Natural killer cell (primary cell): ENCODE measurements around the gene SHISA8. TPM values are rescaled to one million over a fixed set of nuclear protein-coding genes. Genes with fewer than 3 reads are reported as not detected.
A peak's percentile ranks its signal among the peaks of the same experiment; 100 is the strongest.

ENCODE experiments used
- ATAC-seq, 3 donors: fragments of 150-1000 bp in 2 of 3; fragments of 200-7000 bp in 1 of 3; cut with Tn5 transposase; 1 replicate in 1 of 3; 2 replicates in 2 of 3; pipeline ENCODE4 v1.10.0; 2021; ENCODE audit warnings: mild to moderate bottlenecking in 2 of 3, moderate library complexity in 2 of 3
- DNase-seq, 2 donors: peaks; one replicate each; pipeline versions ENCODE4 v3.0.0 to v3.0.0-alpha.2; 2013 to 2021; ENCODE audit warnings: mixed read lengths in 1 of 2
- H3K27ac ChIP-seq: one replicate; pipeline ENCODE4 v1.5.1; 2013; ENCODE audit warnings: mild to moderate bottlenecking, low read length
- H3K27me3 ChIP-seq: one replicate; pipeline ENCODE4 v1.6.1; 2013; ENCODE audit warnings: low read length; ENCODE audit not compliant: control insufficient read depth, insufficient read depth
- H3K36me3 ChIP-seq: one replicate; pipeline ENCODE4 v1.6.1; 2013; ENCODE audit warnings: low read length; ENCODE audit not compliant: control insufficient read depth, insufficient read depth
- H3K4me1 ChIP-seq: one replicate; pipeline ENCODE4 v1.6.1; 2013; ENCODE audit warnings: low read length; ENCODE audit not compliant: control insufficient read depth, insufficient read depth
- H3K4me3 ChIP-seq: one replicate; pipeline ENCODE4 v1.5.1; 2013; ENCODE audit warnings: low read length
- H3K9me3 ChIP-seq: one replicate; pipeline ENCODE4 v1.6.1; 2013; ENCODE audit warnings: low read length; ENCODE audit not compliant: control insufficient read depth, insufficient read depth
- H3K27ac Mint-ChIP-seq, 2 donors: one replicate each; pipeline ENCODE4 v1.8.0; 2022; ENCODE audit warnings: mild to moderate bottlenecking in 2 of 2, mixed read lengths in 2 of 2, moderate library complexity in 1 of 2
- H3K27me3 Mint-ChIP-seq, 2 donors: one replicate each; pipeline ENCODE4 v1.8.0; 2022; ENCODE audit warnings: low read depth in 2 of 2, mixed read lengths in 2 of 2
- H3K36me3 Mint-ChIP-seq: one replicate; pipeline ENCODE4 v1.8.0; 2022; ENCODE audit warnings: mixed read lengths
- H3K4me1 Mint-ChIP-seq, 2 donors: one replicate each; pipeline ENCODE4 v1.8.0; 2022; ENCODE audit warnings: mixed read lengths in 2 of 2
- H3K4me3 Mint-ChIP-seq: one replicate; pipeline ENCODE4 v1.8.0; 2022; ENCODE audit warnings: mild to moderate bottlenecking, moderate library complexity, mixed read lengths
- H3K9me3 Mint-ChIP-seq, 2 donors: one replicate each; pipeline ENCODE4 v1.8.0; 2022; ENCODE audit warnings: mixed read lengths in 2 of 2
- WGBS: methylation state at CpG from one replicate; pipeline ENCODE4 v1.1.7; 2013; ENCODE audit warnings: missing lambda C conversion rate; ENCODE audit not compliant: insufficient coverage; 5-methylcytosine and 5-hydroxymethylcytosine counted together
- intact Hi-C: fragments of 100-400 bp; cut with micrococcal nuclease; formaldehyde crosslinking; loops from one replicate; pipeline ENCODE4 v1.14.2; 2022
- total RNA-seq, 4 donors: library from RNA; stranded (reverse); fragments of 120-200 nt in 1 of 4; gene quantifications; one replicate each; pipeline versions ENCODE4 v1.2.3 to v1.2.4, GENCODE V29; 2013 to 2022
- TF ChIP-seq, protein P1 (sequence below): fragments of 200-600 bp; IDR thresholded peaks from one replicate; pipeline ENCODE4 v1.8.0; 2022; ENCODE audit warnings: antibody characterized with exemption

SHISA8 gene
- total RNA-seq, 3 donors from 2014 or later (not counting 1 experiment from before 2014, with no cell fraction given) = 0.24 TPM; not detected in 2

- 88% methylated on average over 4 of the region's 4 CpGs for WGBS
- TF ChIP-seq, protein P1, sequence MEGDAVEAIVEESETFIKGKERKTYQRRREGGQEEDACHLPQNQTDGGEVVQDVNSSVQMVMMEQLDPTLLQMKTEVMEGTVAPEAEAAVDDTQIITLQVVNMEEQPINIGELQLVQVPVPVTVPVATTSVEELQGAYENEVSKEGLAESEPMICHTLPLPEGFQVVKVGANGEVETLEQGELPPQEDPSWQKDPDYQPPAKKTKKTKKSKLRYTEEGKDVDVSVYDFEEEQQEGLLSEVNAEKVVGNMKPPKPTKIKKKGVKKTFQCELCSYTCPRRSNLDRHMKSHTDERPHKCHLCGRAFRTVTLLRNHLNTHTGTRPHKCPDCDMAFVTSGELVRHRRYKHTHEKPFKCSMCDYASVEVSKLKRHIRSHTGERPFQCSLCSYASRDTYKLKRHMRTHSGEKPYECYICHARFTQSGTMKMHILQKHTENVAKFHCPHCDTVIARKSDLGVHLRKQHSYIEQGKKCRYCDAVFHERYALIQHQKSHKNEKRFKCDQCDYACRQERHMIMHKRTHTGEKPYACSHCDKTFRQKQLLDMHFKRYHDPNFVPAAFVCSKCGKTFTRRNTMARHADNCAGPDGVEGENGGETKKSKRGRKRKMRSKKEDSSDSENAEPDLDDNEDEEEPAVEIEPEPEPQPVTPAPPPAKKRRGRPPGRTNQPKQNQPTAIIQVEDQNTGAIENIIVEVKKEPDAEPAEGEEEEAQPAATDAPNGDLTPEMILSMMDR = no peak
- no peak overlapping the region for H3K27ac ChIP-seq
- H3K4me1 ChIP-seq = peaks cover 52% of the 10 kb centered on the region
- H3K9me3 ChIP-seq = no peaks in the 10 kb centered on the region
- Mint-ChIP-seq H3K36me3 (no peaks in the 10 kb centered on the region), H3K9me3 (no peaks in the 10 kb centered on the region), H3K4me3 (no peak overlapping the region), H3K4me1 (peaks cover 5 to 20% of the 10 kb centered on the region in 2 donors), H3K27me3 (peaks cover 0 to 21% of the 10 kb centered on the region in 2 donors), H3K27ac (no peak overlapping the region)
- intact Hi-C loops = no loop called here
- no peak overlapping the region for H3K4me3 ChIP-seq
- peaks cover 15% of the 10 kb centered on the region for H3K27me3 ChIP-seq
- DNase-seq (no peak), ATAC-seq (no peak)
- no peaks in the 10 kb centered on the region for H3K36me3 ChIP-seq
These were observed 8.2 kb upstream of the SHISA8 start for GRCh38 chr22:41922940-41923594.

GRCh38 chr22:41922328-41922727 is 7.5 kb upstream of the SHISA8 start:
- WGBS = 62% methylated on average over 5 of the region's 5 CpGs
- Histone ChIP-seq H3K36me3 (no peaks in the 10 kb centered on the region), H3K27me3 (peaks cover 23% of the 10 kb centered on the region), H3K9me3 (no peaks in the 10 kb centered on the region), H3K4me1 (peaks cover 54% of the 10 kb centered on the region), H3K27ac (no peak overlapping the region), H3K4me3 (no peak overlapping the region)
- Mint-ChIP-seq H3K9me3 (no peaks in the 10 kb centered on the region), H3K27me3 (peaks cover 0 to 14% of the 10 kb centered on the region in 2 donors), H3K4me3 (no peak overlapping the region), H3K36me3 (no peaks in the 10 kb centered on the region), H3K4me1 (peaks cover 5 to 20% of the 10 kb centered on the region in 2 donors), H3K27ac (no peak overlapping the region)
- TF ChIP-seq, protein P1 = no peak
- DNase-seq (no peak), ATAC-seq (no peak)
- intact Hi-C loops = no loop called here

DNA sequence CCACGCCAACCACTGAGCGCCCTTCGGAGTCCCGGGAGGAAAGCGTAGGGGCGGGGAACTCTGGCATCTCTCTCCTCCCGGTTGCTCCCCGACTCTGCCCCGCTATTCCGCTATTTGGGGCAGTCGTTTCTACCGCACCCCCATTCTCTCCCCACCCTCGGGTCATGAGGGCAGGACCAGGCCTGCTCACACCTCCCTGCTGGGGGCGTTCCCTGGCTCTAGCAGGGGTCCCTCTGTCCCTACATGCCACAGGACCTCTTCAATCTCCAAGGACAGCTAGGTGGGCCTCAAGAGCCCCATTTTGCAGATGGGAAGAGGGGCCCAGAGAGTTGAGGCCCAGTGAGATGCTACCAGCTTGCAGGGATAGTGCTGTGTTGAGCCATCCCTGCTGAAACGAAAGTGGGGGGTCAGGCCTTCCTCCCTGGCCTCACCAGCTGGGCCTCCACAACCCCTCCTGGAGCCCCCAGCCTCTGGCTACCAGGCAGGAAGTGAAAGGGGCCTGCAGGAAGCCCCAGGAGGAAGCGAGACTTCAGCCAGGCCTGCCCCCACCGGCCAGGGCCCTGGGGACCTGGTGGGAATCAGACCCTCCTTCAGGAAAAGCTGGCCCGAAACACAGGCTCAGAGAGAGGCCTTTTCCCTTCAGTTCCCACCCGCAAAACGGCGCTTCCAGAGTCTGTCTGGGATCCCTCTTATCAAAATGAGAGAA is 5.5 kb upstream of the SHISA8 start:
- ATAC-seq (no peak), DNase-seq (no peak)
- Mint-ChIP-seq H3K4me3 (peak overlapping the region; percentile 80), H3K27me3 (peaks cover 11 to 18% of the 10 kb centered on the region in 2 donors), H3K36me3 (no peaks in the 10 kb centered on the region), H3K9me3 (no peaks in the 10 kb centered on the region), H3K27ac (peak overlapping the region in 1 of 2 donors; percentile 54), H3K4me1 (peaks cover 0 to 15% of the 10 kb centered on the region in 2 donors)
- TF ChIP-seq, protein P1 = no peak
- no peak overlapping the region for H3K4me3 ChIP-seq
- no peaks in the 10 kb centered on the region for H3K36me3 ChIP-seq
- no peaks in the 10 kb centered on the region for H3K9me3 ChIP-seq
- H3K4me1 ChIP-seq = peaks cover 47% of the 10 kb centered on the region
- H3K27me3 ChIP-seq = peaks cover 32% of the 10 kb centered on the region
- intact Hi-C loops = no loop called here
- H3K27ac ChIP-seq = peak overlapping the region; percentile 72
- 46% methylated on average over 21 of the region's 21 CpGs for WGBS
